Endothelial cell of umbilical vein (primary cell): ENCODE results near the gene POLR2H. TPM values are rescaled to one million over a fixed set of nuclear protein-coding genes. Genes with fewer than 3 reads are reported as not detected.

Source experiments
- BruUV-seq: library from RNA; stranded (reverse); fragments of 400-500 nt; replicated peaks from 2 replicates; lab custom pipeline; 2021; lab: Mats Ljungman, UMichigan
- CTCF ChIA-PET: fragments of 300-600, 350-600 bp; sonication (Branson Sonifier 250); formaldehyde crosslinking; loops from one replicate; lab custom pipeline; 2021; ENCODE audit warnings: antibody characterized with exemption, inconsistent platforms; lab: Charles Lee
- POLR2A ChIA-PET: fragments of 300-600, 350-600 bp; sonication (Branson Sonifier 250); formaldehyde crosslinking; loops from one replicate; lab custom pipeline; 2021; ENCODE audit warnings: antibody characterized with exemption, inconsistent platforms; lab: Charles Lee
- DNase-seq: peaks from one replicate; pipeline ENCODE4 v3.0.0-alpha.2; 2011; ENCODE audit warnings: low read depth, low spot score
- FAIRE-seq: peaks from 2 replicates; lab custom pipeline; 2011; peaks lifted over from hg19 to GRCh38; lab: Jason Lieb, UNC
- H2AFZ ChIP-seq: 2 replicates; pipeline ENCODE4 v1.6.0; 2012; ENCODE audit warnings: low read depth, low read length, control low read depth, inconsistent platforms
- H3K27ac ChIP-seq: 2 replicates; pipeline ENCODE4 v1.5.1; 2011; ENCODE audit warnings: low read depth, mild to moderate bottlenecking, control low read depth, low read length, moderate library complexity; ENCODE audit not compliant: insufficient read depth
- H3K27me3 ChIP-seq, 2 experiments: 2 replicates each; pipeline versions ENCODE4 v1.6.0 to v1.6.1; 2011; ENCODE audit warnings: low read length in 2 of 2, mixed read lengths in 1 of 2; ENCODE audit not compliant: control insufficient read depth in 2 of 2, insufficient read depth in 2 of 2
- H3K36me3 ChIP-seq, 2 experiments: 2 replicates in 1 of 2; 3 replicates in 1 of 2; pipeline ENCODE4 v1.5.1; 2011; ENCODE audit warnings: low read length in 2 of 2, mild to moderate bottlenecking in 1 of 2, moderate library complexity in 1 of 2; ENCODE audit not compliant: control insufficient read depth in 2 of 2, insufficient read depth in 2 of 2; ENCODE audit errors: extremely low read depth in 1 of 2
- H3K4me1 ChIP-seq: 3 replicates; pipeline ENCODE4 v1.5.1; 2011; ENCODE audit warnings: mild to moderate bottlenecking, low read length; ENCODE audit not compliant: control insufficient read depth, insufficient read depth; ENCODE audit errors: extremely low read depth
- H3K4me2 ChIP-seq: 2 replicates; pipeline ENCODE4 v1.6.1; 2011; ENCODE audit warnings: low read length, control low read depth, mixed read lengths; ENCODE audit not compliant: insufficient read depth
- H3K4me3 ChIP-seq, 3 experiments: fragments of 200-600 bp in 1 of 3; sonication (generic), shearing (Covaris generic) in 1 of 3; replicated peaks in 1 of 3; 2 replicates each; pipeline ENCODE4 v1.5.1; 2011 to 2016; ENCODE audit warnings: control low read depth in 3 of 3, low read length in 3 of 3, mild to moderate bottlenecking in 2 of 3, inconsistent platforms in 1 of 3, low read depth in 1 of 3, moderate library complexity in 1 of 3; ENCODE audit not compliant: insufficient read depth in 1 of 3
- H3K79me2 ChIP-seq: 2 replicates; pipeline ENCODE4 v1.6.0; 2012; ENCODE audit warnings: low read length, inconsistent platforms; ENCODE audit not compliant: control insufficient read depth, insufficient read depth
- H3K9ac ChIP-seq: replicated peaks from 2 replicates; pipeline ENCODE3; 2011; ENCODE audit warnings: low read length, control low read depth; ENCODE audit not compliant: insufficient read depth; ENCODE audit errors: extremely low read depth
- H3K9me1 ChIP-seq: replicated peaks from 3 replicates; pipeline ENCODE4 v1.6.0; 2011; ENCODE audit warnings: mild to moderate bottlenecking, low read length; ENCODE audit not compliant: control insufficient read depth, insufficient read depth; ENCODE audit errors: extremely low read depth
- H3K9me3 ChIP-seq: replicated peaks from 2 replicates; pipeline ENCODE4 v1.5.1; 2012; ENCODE audit warnings: low read length, inconsistent platforms; ENCODE audit not compliant: control insufficient read depth, insufficient read depth
- H4K20me1 ChIP-seq: replicated peaks from 2 replicates; pipeline ENCODE3; 2011; ENCODE audit warnings: mild to moderate bottlenecking, low read length; ENCODE audit not compliant: control insufficient read depth, insufficient read depth; ENCODE audit errors: extremely low read depth
- EZH2 ChIP-seq: IDR thresholded peaks from 2 replicates; pipeline ENCODE4 v1.6.1; 2012; ENCODE audit warnings: borderline replicate concordance, low read depth, mild to moderate bottlenecking, moderate library complexity, low read length, inconsistent platforms; ENCODE audit not compliant: severe bottlenecking
- FOS ChIP-seq: IDR thresholded peaks from 2 replicates; pipeline ENCODE4 v1.6.1; 2011; ENCODE audit warnings: mild to moderate bottlenecking, low read length, moderate library complexity, borderline replicate concordance; ENCODE audit not compliant: insufficient read depth
- GATA2 ChIP-seq: IDR thresholded peaks from 2 replicates; pipeline ENCODE4 v1.7.0; 2011; ENCODE audit warnings: low read depth, mild to moderate bottlenecking, moderate library complexity, mixed read lengths, low read length; ENCODE audit not compliant: insufficient read length, insufficient read depth
- JUN ChIP-seq: IDR thresholded peaks from 2 replicates; pipeline ENCODE4 v1.6.1; 2011; ENCODE audit warnings: borderline replicate concordance, low read depth; ENCODE audit not compliant: insufficient read length, insufficient read depth
- MAX ChIP-seq: IDR thresholded peaks from 2 replicates; pipeline ENCODE4 v1.6.1; 2011; ENCODE audit not compliant: insufficient read depth, insufficient read length
- MYC ChIP-seq: IDR thresholded peaks from one replicate; pipeline ENCODE4 v1.6.1; 2011; ENCODE audit warnings: mild to moderate bottlenecking, low read depth, low read length
- POLR2A ChIP-seq: IDR thresholded peaks from 2 replicates; pipeline ENCODE4 v1.6.1; 2012; ENCODE audit warnings: low read depth, mild to moderate bottlenecking, control low read depth, low read length
- POLR2AphosphoS5 ChIP-seq: IDR thresholded peaks from 2 replicates; pipeline ENCODE4 v1.6.1; 2012; ENCODE audit warnings: low read depth, mild to moderate bottlenecking, control low read depth, low read length, moderate library complexity; ENCODE audit not compliant: insufficient read depth
- dilution Hi-C: fragments of 300-500 bp; cut with MboI; formaldehyde crosslinking; loops from one replicate; pipeline ENCODE4 v1.15.0; 2019; ENCODE audit warnings: low sequenced_read_pairs; ENCODE audit not compliant: extremely low pct_ligation_motif_present
- intact Hi-C: fragments of 100-400 bp; cut with micrococcal nuclease; formaldehyde crosslinking; loops from one replicate; pipeline ENCODE4 v1.10.0; 2022
- polyA plus RNA-seq, 4 experiments: library from polyadenylated mRNA; depleted of rRNA in 3 of 4; stranded (reverse) in 3 of 4; unstranded in 1 of 4; fragments of >200 nt; gene quantifications; 2 replicates each; pipeline versions ENCODE4 v1.2.1 to v1.2.3, GENCODE V29; 2011 to 2012; ENCODE audit warnings: missing spikeins in 1 of 4
- total RNA-seq: library from RNA; stranded (reverse); gene quantifications from 2 replicates; pipeline ENCODE4 v1.2.3, GENCODE V29; 2021
- TF ChIP-seq, protein P1 (sequence below), 2 donors: IDR thresholded peaks; 1 replicate in 1 of 2; 2 replicates in 1 of 2; pipeline ENCODE4 v1.5.1; 2011; ENCODE audit warnings: low read length in 2 of 2, mild to moderate bottlenecking in 2 of 2, moderate library complexity in 2 of 2, control low read depth in 1 of 2, inconsistent platforms in 1 of 2, low read depth in 1 of 2; ENCODE audit not compliant: insufficient read depth in 1 of 2; ENCODE audit errors: extremely low read depth in 1 of 2

POLR2H gene
- total and polyA plus RNA-seq, 2 donors (not counting 3 experiments of a cell fraction or from before 2014, with no cell fraction given): 89.0 to 276 TPM

DNA sequence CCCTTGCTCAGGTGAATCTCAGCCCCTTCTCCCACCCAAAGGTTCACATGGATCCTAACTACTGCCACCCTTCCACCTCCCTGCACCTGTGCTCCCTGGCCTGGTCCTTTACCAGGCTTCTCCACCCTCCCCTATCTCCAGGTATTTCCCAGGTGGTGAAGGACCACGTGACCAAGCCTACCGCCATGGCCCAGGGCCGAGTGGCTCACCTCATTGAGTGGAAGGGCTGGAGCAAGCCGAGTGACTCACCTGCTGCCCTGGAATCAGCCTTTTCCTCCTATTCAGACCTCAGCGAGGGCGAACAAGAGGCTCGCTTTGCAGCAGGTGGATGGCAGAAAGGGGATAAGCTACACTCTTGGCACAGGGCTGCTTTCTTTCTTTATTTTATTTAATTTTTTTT, 19.6 kb upstream of the POLR2H start:
- H3K27me3 ChIP-seq: no peaks in the 10 kb centered on the region
- no peak overlapping the region for H3K27ac ChIP-seq
- H3K9me1 ChIP-seq: no peaks in the 10 kb centered on the region
- dilution Hi-C loops: no loop called here
- no peaks in the 10 kb centered on the region for H4K20me1 ChIP-seq
- ChIA-PET POLR2A (no interaction called here), CTCF (interaction anchor here (1.7 kb wide), 1 partner anchor 18 kb away, joined by 5 read pairs; no protein-coding TSS in a partner anchor)
- no peak overlapping the region for H3K4me2 ChIP-seq
- peaks cover 6 to 25% of the 10 kb centered on the region in 2 experiments for H3K36me3 ChIP-seq
- intact Hi-C loops: no loop called here
- TF ChIP-seq MYC (no peak), POLR2A (no peak), JUN (no peak), POLR2AphosphoS5 (no peak), EZH2 (no peak), GATA2 (no peak), FOS (no peak), MAX (no peak)
- TF ChIP-seq, protein P1, sequence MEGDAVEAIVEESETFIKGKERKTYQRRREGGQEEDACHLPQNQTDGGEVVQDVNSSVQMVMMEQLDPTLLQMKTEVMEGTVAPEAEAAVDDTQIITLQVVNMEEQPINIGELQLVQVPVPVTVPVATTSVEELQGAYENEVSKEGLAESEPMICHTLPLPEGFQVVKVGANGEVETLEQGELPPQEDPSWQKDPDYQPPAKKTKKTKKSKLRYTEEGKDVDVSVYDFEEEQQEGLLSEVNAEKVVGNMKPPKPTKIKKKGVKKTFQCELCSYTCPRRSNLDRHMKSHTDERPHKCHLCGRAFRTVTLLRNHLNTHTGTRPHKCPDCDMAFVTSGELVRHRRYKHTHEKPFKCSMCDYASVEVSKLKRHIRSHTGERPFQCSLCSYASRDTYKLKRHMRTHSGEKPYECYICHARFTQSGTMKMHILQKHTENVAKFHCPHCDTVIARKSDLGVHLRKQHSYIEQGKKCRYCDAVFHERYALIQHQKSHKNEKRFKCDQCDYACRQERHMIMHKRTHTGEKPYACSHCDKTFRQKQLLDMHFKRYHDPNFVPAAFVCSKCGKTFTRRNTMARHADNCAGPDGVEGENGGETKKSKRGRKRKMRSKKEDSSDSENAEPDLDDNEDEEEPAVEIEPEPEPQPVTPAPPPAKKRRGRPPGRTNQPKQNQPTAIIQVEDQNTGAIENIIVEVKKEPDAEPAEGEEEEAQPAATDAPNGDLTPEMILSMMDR (IDR thresholded peaks at IDR 0.05; ENCODE audit: extremely low read depth in 1 of 2, insufficient read depth in 1 of 2, low read depth in 1 of 2, low read length in 2 of 2): no peak
- H3K9ac ChIP-seq: no peak overlapping the region
- no peaks in the 10 kb centered on the region for H3K9me3 ChIP-seq
- H3K79me2 ChIP-seq: peaks cover 32% of the 10 kb centered on the region
- H3K4me1 ChIP-seq: peaks cover 30% of the 10 kb centered on the region
- H3K4me3 ChIP-seq: no peak overlapping the region
- no peak overlapping the region for H2AFZ ChIP-seq
- FAIRE-seq (no peak), DNase-seq (no peak)
- BruUV-seq: no TSS peak
